Stimulated activated CD8-positive, alpha-beta memory T cell treated with anti-CD3 and anti-CD28 coated beads, Interleukin-12 subunit alpha, Interleukin-12 subunit beta, amount 100 ng/mL, for 1 hour (primary cell): ENCODE results near the gene B4GALT6.

Source experiments
- DNase-seq: peaks from one replicate; pipeline ENCODE4 v3.0.0-alpha.2; 2020; ENCODE audit warnings: low read depth

The B4GALT6 gene

GRCh38 chr18:31688606-31689005 is 4.2 kb upstream of the B4GALT6 start:
- no peak for DNase-seq

GRCh38 chr18:31686986-31687928 is 2.9 kb upstream of the B4GALT6 start:
- DNase-seq = no peak

GRCh38 chr18:31686572-31686971 is 2.2 kb upstream of the B4GALT6 start:
- no peak for DNase-seq

- peak; percentile 15 for DNase-seq
Observed at GRCh38 chr18:31685097-31686082, 1.0 kb upstream of the B4GALT6 start.

GRCh38 chr18:31683968-31684278 is 458 bp downstream of the B4GALT6 start:
- DNase-seq = no peak

GRCh38 chr18:31683106-31683505 is 1.3 kb downstream of the B4GALT6 start:
- DNase-seq = no peak

- no peak for DNase-seq
Observed at GRCh38 chr18:31680831-31681568, 3.4 kb downstream of the B4GALT6 start.

- DNase-seq = no peak
Observed at GRCh38 chr18:31680433-31680811, 4.0 kb downstream of the B4GALT6 start.

- no peak for DNase-seq
Observed at GRCh38 chr18:31679791-31680432, 4.5 kb downstream of the B4GALT6 start.

GRCh38 chr18:31679133-31679742 is 5.1 kb downstream of the B4GALT6 start:
- no peak for DNase-seq

- no peak for DNase-seq
Observed at GRCh38 chr18:31678425-31678824, 6.0 kb downstream of the B4GALT6 start.

- DNase-seq = no peak
Observed at GRCh38 chr18:31677592-31677991, 6.8 kb downstream of the B4GALT6 start.

- no peak for DNase-seq
Observed at GRCh38 chr18:31675404-31675803, 9.0 kb downstream of the B4GALT6 start.

- DNase-seq = no peak
Observed at GRCh38 chr18:31672628-31673135, 11.7 kb downstream of the B4GALT6 start.

GRCh38 chr18:31671951-31672350 is 12.4 kb downstream of the B4GALT6 start:
- DNase-seq = no peak

- DNase-seq = no peak
Observed at GRCh38 chr18:31669541-31669940, 14.8 kb downstream of the B4GALT6 start.

- no peak for DNase-seq
Observed at GRCh38 chr18:31667185-31667584, 17.2 kb downstream of the B4GALT6 start.

GRCh38 chr18:31666055-31666454 is 18.3 kb downstream of the B4GALT6 start:
- no peak for DNase-seq

GRCh38 chr18:31664101-31664500 is 20.3 kb downstream of the B4GALT6 start:
- DNase-seq = no peak

GRCh38 chr18:31661965-31662364 is 22.4 kb downstream of the B4GALT6 start:
- DNase-seq = no peak

- no peak for DNase-seq
Observed at GRCh38 chr18:31660763-31661162, 23.6 kb downstream of the B4GALT6 start.
